VCaP (cell line): ENCODE measurements around the gene COMMD9.

Experiments
- H3K27ac ChIP-seq: fragments of 450-650 bp; 2 replicates; pipeline ENCODE4 v1.5.1; 2017
- CTCF ChIP-seq: fragments of 450-650 bp; conservative IDR thresholded peaks from 2 replicates; pipeline ENCODE4 v1.5.1; 2017; ENCODE audit warnings: mild to moderate bottlenecking, moderate library complexity

Gene COMMD9

GRCh38 chr11:36292311-36292722 lies 3.1 kb upstream of the COMMD9 start:
- peak; percentile 48 for TF ChIP-seq CTCF
- H3K27ac ChIP-seq, result no peak overlapping the region

DNA sequence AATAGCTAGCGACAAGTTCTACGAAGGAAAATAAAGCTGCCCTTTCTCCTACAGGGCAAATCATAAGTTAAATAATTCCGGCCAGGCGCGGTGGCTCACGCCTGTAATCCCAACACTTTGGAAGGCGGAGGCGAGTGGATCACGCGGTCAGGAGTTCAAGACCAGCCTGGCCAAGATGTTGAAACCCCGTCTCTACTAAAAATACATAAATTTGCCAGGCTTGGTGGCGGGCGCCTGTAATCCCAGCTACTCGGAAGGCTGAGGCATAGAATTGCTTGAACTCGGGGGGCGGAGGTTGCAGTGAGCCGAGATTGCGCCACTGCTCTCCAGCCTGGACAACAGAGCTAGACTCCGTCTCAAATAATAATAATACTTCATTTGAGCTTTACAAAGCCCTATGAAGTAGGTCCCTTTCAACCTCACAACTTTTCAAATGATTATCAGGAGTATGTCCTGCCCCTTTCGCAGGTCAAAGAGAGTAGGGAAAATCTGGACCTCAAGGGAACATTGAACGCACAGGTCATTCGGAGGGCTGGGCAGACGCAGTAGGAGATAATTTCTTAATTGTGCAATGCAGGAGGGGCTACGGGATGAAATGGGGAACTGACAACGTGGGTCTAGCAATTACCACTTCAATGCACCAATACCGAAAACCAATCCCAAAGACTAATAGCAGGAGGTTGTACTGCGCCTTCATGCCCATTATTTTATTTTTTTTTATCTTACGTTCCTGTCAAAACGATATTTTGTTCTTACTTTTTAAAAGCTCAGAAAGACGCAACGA lies 590 bp downstream of the COMMD9 start:
- no peak for TF ChIP-seq CTCF
- H3K27ac ChIP-seq, result peak overlapping the region; percentile 55; the same call in 1 of the 2 replicates

GRCh38 chr11:36282926-36283325 lies 6.3 kb downstream of the COMMD9 start:
- no peak overlapping the region for H3K27ac ChIP-seq
- TF ChIP-seq CTCF, result no peak

GRCh38 chr11:36281850-36282249 lies 7.4 kb downstream of the COMMD9 start:
- no peak for TF ChIP-seq CTCF
- H3K27ac ChIP-seq, result no peak overlapping the region

DNA sequence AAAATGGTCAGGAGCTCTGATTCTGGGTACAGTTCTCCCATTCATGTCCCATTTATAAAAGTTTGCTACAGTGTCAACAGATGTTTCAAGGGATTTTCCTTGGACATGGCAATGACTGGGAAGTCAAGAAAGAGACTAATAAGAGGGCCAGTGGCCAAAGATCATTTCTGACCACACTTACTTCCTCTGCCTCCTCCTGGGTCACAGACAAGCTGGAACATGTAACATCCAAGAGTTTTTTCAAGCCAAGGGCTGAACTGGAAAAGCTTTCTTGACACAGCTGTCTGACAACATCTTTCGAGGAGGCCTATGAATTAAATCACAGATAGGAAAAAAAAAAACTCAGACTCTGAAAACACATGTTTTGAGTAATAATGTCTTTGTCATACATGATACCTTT lies 8.7 kb downstream of the COMMD9 start:
- H3K27ac ChIP-seq, result no peak overlapping the region
- TF ChIP-seq CTCF, result no peak

- no peak for TF ChIP-seq CTCF
- no peak overlapping the region for H3K27ac ChIP-seq
Observed at GRCh38 chr11:36278531-36279282, 10.5 kb downstream of the COMMD9 start.

- no peak overlapping the region for H3K27ac ChIP-seq
- TF ChIP-seq CTCF, result no peak
Observed at GRCh38 chr11:36274414-36274813, 14.8 kb downstream of the COMMD9 start.
